GM12891 (cell line): Measurements from ENCODE around the gene CDH4.

Source experiments
- PAX5 ChIP-seq: IDR thresholded peaks from 2 replicates; pipeline ENCODE4 v1.6.1; 2011; ENCODE audit warnings: low read length, moderate library complexity, mild to moderate bottlenecking; ENCODE audit not compliant: insufficient read depth, severe bottlenecking
- POLR2A ChIP-seq: IDR thresholded peaks from 2 replicates; pipeline ENCODE4 v1.6.1; 2011; ENCODE audit warnings: low read depth, low read length, control low read depth
- POLR2AphosphoS5 ChIP-seq: IDR thresholded peaks from 2 replicates; pipeline ENCODE4 v1.6.1; 2011; ENCODE audit warnings: low read depth, low read length, control low read depth
- SPI1 ChIP-seq: IDR thresholded peaks from 2 replicates; pipeline ENCODE4 v1.6.1; 2011; ENCODE audit warnings: low read depth, low read length, control low read depth
- TAF1 ChIP-seq: IDR thresholded peaks from 2 replicates; pipeline ENCODE4 v1.6.1; 2011; ENCODE audit warnings: low read depth, low read length, control low read depth

- TF ChIP-seq POLR2A: no peak
- no peak for TF ChIP-seq POLR2AphosphoS5
- no peak for TF ChIP-seq TAF1
- no peak for TF ChIP-seq PAX5
- no peak for TF ChIP-seq SPI1
These were observed 657.0 kb downstream of the CDH4 start for GRCh38 chr20:61909028-61909427.
